HS-5 (cell line): ENCODE measurements around the gene CST6.

Experiments
- DNase-seq: peaks from one replicate; pipeline ENCODE4 v3.0.0-alpha.2; 2012; ENCODE audit warnings: low read depth

CST6 gene

GRCh38 chr11:66047541-66048365, 35.9 kb downstream of the CST6 start:
- no peak for DNase-seq

- no peak for DNase-seq
Measured at GRCh38 chr11:66048547-66049323, 36.9 kb downstream of the CST6 start, which contains the start of gene GAL3ST3. GAL3ST3 (minus strand) TSS chr11:66049161; CDS start chr11:66045415, 3,746 bp downstream.

GRCh38 chr11:66050581-66051231, 38.9 kb downstream of the CST6 start:
- DNase-seq: no peak

- DNase-seq: no peak
Measured at GRCh38 chr11:66051371-66051765, 39.6 kb downstream of the CST6 start.

- DNase-seq: peak; percentile 88
Measured at GRCh38 chr11:66051766-66052663, 40.2 kb downstream of the CST6 start, which contains the start of gene SF3B2. SF3B2 (plus strand) TSS chr11:66052364; CDS start chr11:66052385, 21 bp downstream.

GRCh38 chr11:66052664-66052982, 40.8 kb downstream of the CST6 start:
- no peak for DNase-seq

DNA sequence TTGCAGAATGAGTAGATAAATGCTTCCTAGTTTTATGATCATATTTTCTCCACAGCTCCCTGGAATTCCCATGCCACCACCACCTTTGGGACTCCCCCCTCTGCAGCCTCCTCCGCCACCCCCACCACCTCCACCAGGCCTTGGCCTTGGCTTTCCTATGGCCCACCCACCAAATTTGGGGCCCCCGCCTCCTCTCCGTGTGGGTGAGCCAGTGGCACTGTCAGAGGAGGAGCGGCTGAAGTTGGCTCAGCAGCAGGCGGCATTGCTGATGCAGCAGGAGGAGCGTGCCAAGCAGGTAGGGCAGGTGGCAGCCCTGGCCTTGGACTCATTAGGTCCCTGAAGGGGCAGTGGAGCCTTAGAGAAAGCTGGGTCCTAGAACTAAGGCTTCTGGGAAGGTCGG, 43.2 kb downstream of the CST6 start:
- DNase-seq: no peak

- no peak for DNase-seq
Measured at GRCh38 chr11:66056501-66056900, 44.7 kb downstream of the CST6 start.

DNA sequence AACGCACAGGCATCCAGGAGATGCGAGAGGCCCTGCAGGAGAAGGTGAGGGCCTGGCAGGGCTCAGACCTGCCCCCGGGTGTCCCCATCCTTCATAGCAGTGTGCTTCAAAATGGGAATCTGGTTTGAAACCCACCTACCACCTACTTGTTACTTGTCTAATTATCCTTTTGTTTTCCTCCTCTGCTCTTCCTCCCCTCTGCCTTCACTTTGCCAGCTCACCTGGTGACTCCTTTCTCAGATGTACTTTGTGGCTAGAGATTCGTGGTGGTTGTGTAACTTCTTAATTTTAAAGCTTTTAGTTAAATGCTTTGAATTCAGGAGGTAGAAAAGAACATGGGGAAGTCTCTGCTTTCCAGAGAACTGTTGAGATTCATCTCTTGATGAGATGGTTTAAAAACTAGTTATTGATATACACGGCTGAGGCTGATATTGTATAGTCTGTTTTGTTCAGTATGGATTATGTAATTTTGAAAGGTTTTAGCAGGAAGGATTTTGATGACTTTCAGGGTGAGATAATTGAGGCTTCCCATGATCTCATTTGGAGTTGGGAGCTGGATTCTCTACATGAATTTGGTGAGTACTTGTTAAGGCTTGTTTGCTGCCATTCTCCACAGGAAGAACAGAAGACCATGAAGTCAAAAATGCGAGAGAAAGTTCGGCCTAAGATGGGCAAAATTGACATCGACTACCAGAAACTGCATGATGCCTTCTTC, 48.3 kb downstream of the CST6 start:
- DNase-seq: no peak

DNA sequence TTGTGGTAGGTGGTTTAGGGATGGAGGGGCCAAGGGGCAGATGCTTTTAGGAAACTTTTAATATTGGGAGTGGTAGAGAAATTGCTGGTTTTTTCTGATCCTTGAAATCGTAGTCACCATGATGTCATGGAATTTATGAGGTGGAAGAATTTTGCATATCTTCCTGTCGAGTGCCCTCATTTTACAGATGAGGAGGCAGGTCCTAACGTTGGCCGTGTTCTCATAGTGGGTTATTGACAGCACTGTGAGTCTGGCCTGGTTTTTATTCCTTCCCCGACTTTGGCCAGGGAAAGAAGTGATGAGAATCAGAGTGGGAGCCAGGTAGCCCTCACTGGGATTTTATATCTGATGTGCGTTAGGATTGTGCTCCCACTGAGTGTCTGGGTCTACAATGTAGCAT, 49.5 kb downstream of the CST6 start:
- no peak for DNase-seq

DNA sequence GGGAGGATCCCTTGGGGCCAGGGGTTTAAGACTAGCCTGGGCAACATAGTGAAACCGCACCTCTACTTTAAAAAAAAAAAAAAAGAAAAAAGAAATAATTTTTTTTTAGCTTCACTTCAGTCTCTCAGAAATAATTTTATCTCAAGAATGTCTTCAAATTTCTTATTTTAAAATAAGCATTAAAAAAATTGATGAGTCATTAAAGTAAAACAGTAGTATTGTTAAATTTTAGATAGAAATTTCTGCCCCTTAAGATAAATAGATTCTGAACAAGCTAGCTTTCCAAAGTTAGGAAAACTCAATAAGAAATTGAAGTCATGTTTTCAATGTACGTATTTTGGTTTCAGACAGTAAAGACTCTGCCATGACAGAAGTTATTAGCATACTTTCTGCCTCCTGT, 50.6 kb downstream of the CST6 start:
- no peak for DNase-seq
